Endothelial cell of umbilical vein (primary cell): ENCODE data around the gene CREB3L2. TPM values are rescaled to one million over a fixed set of nuclear protein-coding genes. Genes with fewer than 3 reads are reported as not detected.

Experiments
- BruUV-seq: library from RNA; stranded (reverse); fragments of 400-500 nt; replicated peaks from 2 replicates; lab custom pipeline; 2021; lab: Mats Ljungman, UMichigan
- CTCF ChIA-PET: fragments of 300-600, 350-600 bp; sonication (Branson Sonifier 250); formaldehyde crosslinking; loops from one replicate; lab custom pipeline; 2021; ENCODE audit warnings: antibody characterized with exemption, inconsistent platforms; lab: Charles Lee
- POLR2A ChIA-PET: fragments of 300-600, 350-600 bp; sonication (Branson Sonifier 250); formaldehyde crosslinking; loops from one replicate; lab custom pipeline; 2021; ENCODE audit warnings: antibody characterized with exemption, inconsistent platforms; lab: Charles Lee
- DNase-seq: peaks from one replicate; pipeline ENCODE4 v3.0.0-alpha.2; 2011; ENCODE audit warnings: low read depth, low spot score
- FAIRE-seq: peaks from 2 replicates; lab custom pipeline; 2011; peaks lifted over from hg19 to GRCh38; lab: Jason Lieb, UNC
- H2AFZ ChIP-seq: 2 replicates; pipeline ENCODE4 v1.6.0; 2012; ENCODE audit warnings: low read depth, low read length, control low read depth, inconsistent platforms
- H3K27ac ChIP-seq: 2 replicates; pipeline ENCODE4 v1.5.1; 2011; ENCODE audit warnings: low read depth, mild to moderate bottlenecking, control low read depth, low read length, moderate library complexity; ENCODE audit not compliant: insufficient read depth
- H3K27me3 ChIP-seq, 2 experiments: 2 replicates each; pipeline versions ENCODE4 v1.6.0 to v1.6.1; 2011; ENCODE audit warnings: low read length in 2 of 2, mixed read lengths in 1 of 2; ENCODE audit not compliant: control insufficient read depth in 2 of 2, insufficient read depth in 2 of 2
- H3K36me3 ChIP-seq, 2 experiments: 2 replicates in 1 of 2; 3 replicates in 1 of 2; pipeline ENCODE4 v1.5.1; 2011; ENCODE audit warnings: low read length in 2 of 2, mild to moderate bottlenecking in 1 of 2, moderate library complexity in 1 of 2; ENCODE audit not compliant: control insufficient read depth in 2 of 2, insufficient read depth in 2 of 2; ENCODE audit errors: extremely low read depth in 1 of 2
- H3K4me1 ChIP-seq: 3 replicates; pipeline ENCODE4 v1.5.1; 2011; ENCODE audit warnings: mild to moderate bottlenecking, low read length; ENCODE audit not compliant: control insufficient read depth, insufficient read depth; ENCODE audit errors: extremely low read depth
- H3K4me2 ChIP-seq: 2 replicates; pipeline ENCODE4 v1.6.1; 2011; ENCODE audit warnings: low read length, control low read depth, mixed read lengths; ENCODE audit not compliant: insufficient read depth
- H3K4me3 ChIP-seq, 3 experiments: fragments of 200-600 bp in 1 of 3; sonication (generic), shearing (Covaris generic) in 1 of 3; replicated peaks in 1 of 3; 2 replicates each; pipeline ENCODE4 v1.5.1; 2011 to 2016; ENCODE audit warnings: control low read depth in 3 of 3, low read length in 3 of 3, mild to moderate bottlenecking in 2 of 3, inconsistent platforms in 1 of 3, low read depth in 1 of 3, moderate library complexity in 1 of 3; ENCODE audit not compliant: insufficient read depth in 1 of 3
- H3K79me2 ChIP-seq: 2 replicates; pipeline ENCODE4 v1.6.0; 2012; ENCODE audit warnings: low read length, inconsistent platforms; ENCODE audit not compliant: control insufficient read depth, insufficient read depth
- H3K9ac ChIP-seq: replicated peaks from 2 replicates; pipeline ENCODE3; 2011; ENCODE audit warnings: low read length, control low read depth; ENCODE audit not compliant: insufficient read depth; ENCODE audit errors: extremely low read depth
- H3K9me1 ChIP-seq: replicated peaks from 3 replicates; pipeline ENCODE4 v1.6.0; 2011; ENCODE audit warnings: mild to moderate bottlenecking, low read length; ENCODE audit not compliant: control insufficient read depth, insufficient read depth; ENCODE audit errors: extremely low read depth
- H3K9me3 ChIP-seq: replicated peaks from 2 replicates; pipeline ENCODE4 v1.5.1; 2012; ENCODE audit warnings: low read length, inconsistent platforms; ENCODE audit not compliant: control insufficient read depth, insufficient read depth
- H4K20me1 ChIP-seq: replicated peaks from 2 replicates; pipeline ENCODE3; 2011; ENCODE audit warnings: mild to moderate bottlenecking, low read length; ENCODE audit not compliant: control insufficient read depth, insufficient read depth; ENCODE audit errors: extremely low read depth
- CTCF ChIP-seq, 2 donors: IDR thresholded peaks; 1 replicate in 1 of 2; 2 replicates in 1 of 2; pipeline ENCODE4 v1.5.1; 2011; ENCODE audit warnings: low read length in 2 of 2, mild to moderate bottlenecking in 2 of 2, moderate library complexity in 2 of 2, control low read depth in 1 of 2, inconsistent platforms in 1 of 2, low read depth in 1 of 2; ENCODE audit not compliant: insufficient read depth in 1 of 2; ENCODE audit errors: extremely low read depth in 1 of 2
- EZH2 ChIP-seq: IDR thresholded peaks from 2 replicates; pipeline ENCODE4 v1.6.1; 2012; ENCODE audit warnings: borderline replicate concordance, low read depth, mild to moderate bottlenecking, moderate library complexity, low read length, inconsistent platforms; ENCODE audit not compliant: severe bottlenecking
- FOS ChIP-seq: IDR thresholded peaks from 2 replicates; pipeline ENCODE4 v1.6.1; 2011; ENCODE audit warnings: mild to moderate bottlenecking, low read length, moderate library complexity, borderline replicate concordance; ENCODE audit not compliant: insufficient read depth
- GATA2 ChIP-seq: IDR thresholded peaks from 2 replicates; pipeline ENCODE4 v1.7.0; 2011; ENCODE audit warnings: low read depth, mild to moderate bottlenecking, moderate library complexity, mixed read lengths, low read length; ENCODE audit not compliant: insufficient read length, insufficient read depth
- JUN ChIP-seq: IDR thresholded peaks from 2 replicates; pipeline ENCODE4 v1.6.1; 2011; ENCODE audit warnings: borderline replicate concordance, low read depth; ENCODE audit not compliant: insufficient read length, insufficient read depth
- MYC ChIP-seq: IDR thresholded peaks from one replicate; pipeline ENCODE4 v1.6.1; 2011; ENCODE audit warnings: mild to moderate bottlenecking, low read depth, low read length
- POLR2A ChIP-seq: IDR thresholded peaks from 2 replicates; pipeline ENCODE4 v1.6.1; 2012; ENCODE audit warnings: low read depth, mild to moderate bottlenecking, control low read depth, low read length
- POLR2AphosphoS5 ChIP-seq: IDR thresholded peaks from 2 replicates; pipeline ENCODE4 v1.6.1; 2012; ENCODE audit warnings: low read depth, mild to moderate bottlenecking, control low read depth, low read length, moderate library complexity; ENCODE audit not compliant: insufficient read depth
- dilution Hi-C: fragments of 300-500 bp; cut with MboI; formaldehyde crosslinking; loops from one replicate; pipeline ENCODE4 v1.15.0; 2019; ENCODE audit warnings: low sequenced_read_pairs; ENCODE audit not compliant: extremely low pct_ligation_motif_present
- intact Hi-C: fragments of 100-400 bp; cut with micrococcal nuclease; formaldehyde crosslinking; loops from one replicate; pipeline ENCODE4 v1.10.0; 2022
- polyA plus RNA-seq, 4 experiments: library from polyadenylated mRNA; depleted of rRNA in 3 of 4; stranded (reverse) in 3 of 4; unstranded in 1 of 4; fragments of >200 nt; gene quantifications; 2 replicates each; pipeline versions ENCODE4 v1.2.1 to v1.2.3, GENCODE V29; 2011 to 2012; ENCODE audit warnings: missing spikeins in 1 of 4
- total RNA-seq: library from RNA; stranded (reverse); gene quantifications from 2 replicates; pipeline ENCODE4 v1.2.3, GENCODE V29; 2021
- TF ChIP-seq, protein P1 (sequence below): IDR thresholded peaks from 2 replicates; pipeline ENCODE4 v1.6.1; 2011; ENCODE audit not compliant: insufficient read depth, insufficient read length

The CREB3L2 gene
- total and polyA plus RNA-seq, 2 donors (not counting 3 experiments of a cell fraction or from before 2014, with no cell fraction given) = 32.1 to 93.4 TPM

- Histone ChIP-seq H2AFZ (no peak overlapping the region), H3K36me3 (peaks cover 0 to 8% of the 10 kb centered on the region in 2 experiments), H4K20me1 (no peaks in the 10 kb centered on the region), H3K27ac (no peak overlapping the region), H3K9me3 (no peaks in the 10 kb centered on the region), H3K4me2 (no peak overlapping the region), H3K9me1 (no peaks in the 10 kb centered on the region), H3K9ac (no peak overlapping the region), H3K4me1 (peaks cover 17% of the 10 kb centered on the region), H3K27me3 (no peaks in the 10 kb centered on the region), H3K4me3 (no peak overlapping the region), H3K79me2 (peaks cover 38% of the 10 kb centered on the region)
- POLR2A ChIA-PET = no interaction called here
- BruUV-seq = no TSS peak
- dilution Hi-C loops = no loop called here
- no peak for TF ChIP-seq POLR2A
- TF ChIP-seq EZH2 = no peak
- no peak for TF ChIP-seq FOS
- TF ChIP-seq JUN = no peak
- TF ChIP-seq CTCF (IDR thresholded peaks at IDR 0.05; ENCODE audit: extremely low read depth in 1 of 2, insufficient read depth in 1 of 2, low read depth in 1 of 2, low read length in 2 of 2) = no peak
- no peak for TF ChIP-seq POLR2AphosphoS5
- no peak for TF ChIP-seq MYC
- no peak for TF ChIP-seq GATA2
- TF ChIP-seq, protein P1, sequence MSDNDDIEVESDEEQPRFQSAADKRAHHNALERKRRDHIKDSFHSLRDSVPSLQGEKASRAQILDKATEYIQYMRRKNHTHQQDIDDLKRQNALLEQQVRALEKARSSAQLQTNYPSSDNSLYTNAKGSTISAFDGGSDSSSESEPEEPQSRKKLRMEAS = no peak
- CTCF ChIA-PET = interaction anchor here (0.9 to 1.1 kb wide), 2 partner anchors 25 to 80 kb away, joined by 3 read pairs; no protein-coding TSS in a partner anchor
- FAIRE-seq (no peak), DNase-seq (no peak)
- intact Hi-C loops = no loop called here
These were observed 73.3 kb downstream of the CREB3L2 start for GRCh38 chr7:137928626-137929025.
